HG03439 (cell line): ENCODE data around the gene PMF1.
"Not testable (repeated sequence)": the region's sequence is repeated elsewhere in the genome, so short reads cannot be mapped to it uniquely, and the experiment has no call there.

Experiments used
- ATAC-seq: cut with Tn5 transposase; IDR thresholded peaks from one replicate; pipeline ENCODE4 v1.9.1; 2021; ENCODE audit warnings: mild to moderate bottlenecking, moderate library complexity; ENCODE audit not compliant: unreplicated experiment

Gene PMF1, protein sequence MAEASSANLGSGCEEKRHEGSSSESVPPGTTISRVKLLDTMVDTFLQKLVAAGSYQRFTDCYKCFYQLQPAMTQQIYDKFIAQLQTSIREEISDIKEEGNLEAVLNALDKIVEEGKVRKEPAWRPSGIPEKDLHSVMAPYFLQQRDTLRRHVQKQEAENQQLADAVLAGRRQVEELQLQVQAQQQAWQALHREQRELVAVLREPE

DNA sequence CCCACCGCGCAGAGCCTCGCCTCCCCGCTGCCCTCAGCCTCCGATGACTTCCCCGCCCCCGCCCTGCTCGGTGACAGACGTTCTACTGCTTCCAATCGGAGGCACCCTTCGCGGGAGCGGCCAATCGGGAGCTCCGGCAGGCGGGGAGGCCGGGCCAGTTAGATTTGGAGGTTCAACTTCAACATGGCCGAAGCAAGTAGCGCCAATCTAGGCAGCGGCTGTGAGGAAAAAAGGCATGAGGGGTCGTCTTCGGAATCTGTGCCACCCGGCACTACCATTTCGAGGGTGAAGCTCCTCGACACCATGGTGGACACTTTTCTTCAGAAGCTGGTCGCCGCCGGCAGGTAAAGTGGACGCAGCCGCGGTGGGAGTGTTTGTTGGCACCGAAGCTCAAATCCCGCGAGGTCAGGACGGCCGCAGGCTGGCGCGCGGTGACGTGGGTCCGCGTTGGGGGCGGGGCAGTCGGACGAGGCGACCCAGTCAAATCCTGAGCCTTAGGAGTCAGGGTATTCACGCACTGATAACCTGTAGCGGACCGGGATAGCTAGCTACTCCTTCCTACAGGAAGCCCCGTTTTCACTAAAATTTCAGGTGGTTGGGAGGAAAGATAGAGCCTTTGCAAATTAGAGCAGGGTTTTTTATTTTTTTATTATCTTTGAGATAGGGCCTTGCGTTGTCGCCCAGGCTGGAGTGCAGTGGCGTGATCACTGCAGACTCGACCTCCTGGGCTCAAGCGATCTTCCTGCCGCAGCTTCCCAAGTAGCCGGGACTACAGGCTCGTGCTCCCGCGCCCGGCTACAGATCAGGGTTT, at the start of gene PMF1:
PMF1 (plus strand) TSS at position 175 of the 811 bp plus-strand sequence; CDS start at position 184, 9 bp downstream.
- ATAC-seq, result peak; percentile 84

DNA sequence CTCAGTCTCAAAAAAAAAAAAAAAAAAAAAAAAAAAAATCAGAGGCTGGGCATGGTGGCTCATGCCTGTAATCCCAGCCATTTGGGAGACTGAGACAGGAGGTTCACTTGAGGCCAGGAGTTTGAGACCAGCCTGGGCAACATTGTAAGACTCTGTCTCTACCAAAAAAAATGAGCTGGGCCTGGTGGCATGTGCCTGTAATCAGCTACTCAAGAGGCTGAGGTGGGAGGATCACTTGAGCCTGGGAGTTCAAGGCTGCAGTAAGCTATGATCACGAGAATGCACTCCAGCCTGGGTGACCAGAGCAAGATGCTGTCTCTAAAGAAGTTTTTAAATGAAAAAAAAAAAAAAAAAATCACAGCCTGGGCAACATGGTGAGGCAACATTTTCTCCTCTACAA, 49.1 kb upstream of the PMF1 start:
- no peak for ATAC-seq

DNA sequence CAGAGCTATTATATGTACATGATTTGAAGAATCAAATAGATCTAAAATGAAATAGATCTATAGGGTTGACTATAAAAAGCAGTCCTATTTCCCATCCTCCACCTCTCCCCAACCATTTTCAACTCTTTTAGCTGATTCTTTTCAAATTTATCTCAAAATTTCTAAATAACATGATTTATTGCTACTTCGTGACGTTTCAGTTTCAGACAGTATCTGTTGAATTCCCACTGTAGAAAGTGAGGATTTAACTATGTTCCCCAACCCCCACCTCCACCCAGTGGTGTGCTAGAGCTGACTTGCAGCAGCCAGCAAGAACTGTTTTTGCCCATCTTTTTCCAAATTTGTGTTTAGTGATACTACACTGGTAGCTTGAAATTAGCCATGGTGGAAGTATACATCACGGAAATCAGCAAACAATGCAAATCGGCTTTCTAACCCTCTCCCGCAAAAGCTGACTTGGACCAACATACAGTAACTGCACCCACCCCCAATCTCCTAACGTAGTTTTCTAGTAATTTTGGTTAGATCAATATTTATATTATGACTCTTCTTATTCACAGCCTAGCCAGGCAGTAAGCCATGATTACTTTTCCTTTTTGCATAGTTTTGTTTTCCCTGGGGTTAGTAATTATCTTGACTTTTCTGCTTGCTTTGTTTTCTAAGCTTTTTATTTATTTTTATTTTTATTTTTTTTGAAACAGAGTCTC, 48.5 kb upstream of the PMF1 start:
- no peak for ATAC-seq

DNA sequence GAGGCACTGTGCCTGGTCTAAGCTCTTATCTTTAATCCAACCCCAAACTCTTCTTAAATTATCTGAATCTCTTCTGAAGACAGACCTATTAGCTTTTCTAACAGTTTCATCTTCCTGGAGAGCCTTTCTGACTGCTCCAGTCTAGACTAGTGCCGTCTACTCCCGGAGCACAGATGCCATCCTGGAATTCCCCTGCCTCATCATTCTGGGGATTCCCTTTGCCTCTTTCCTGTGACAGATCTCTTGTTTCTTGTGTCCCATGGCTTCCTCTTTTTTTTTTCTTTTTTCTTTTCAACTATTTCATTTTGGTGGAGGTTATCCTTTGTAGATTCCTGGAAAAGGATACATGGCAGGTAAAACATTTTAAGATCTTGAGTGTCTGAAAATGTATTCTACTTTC, 47.7 kb upstream of the PMF1 start:
- ATAC-seq, result no peak

DNA sequence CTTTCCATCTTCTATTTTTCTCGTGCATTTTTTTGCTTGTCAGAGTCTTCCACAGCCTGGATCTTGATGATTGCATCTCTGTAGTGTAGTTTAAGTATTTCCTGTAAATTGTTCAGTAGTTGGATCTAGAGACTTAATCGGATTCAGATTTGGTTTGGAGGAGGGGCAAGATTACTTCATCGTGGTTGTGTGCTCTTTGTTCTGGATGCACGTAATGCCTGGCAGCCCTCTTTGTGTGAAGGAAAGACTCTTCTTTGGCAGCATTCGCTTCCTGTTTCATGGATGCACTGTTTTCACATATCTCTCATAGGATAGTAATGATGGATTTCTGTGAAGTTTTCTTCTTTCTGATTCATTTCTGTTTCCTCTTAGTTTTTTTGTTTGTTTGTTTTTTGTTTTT, 45.3 kb upstream of the PMF1 start:
- ATAC-seq, result no peak

DNA sequence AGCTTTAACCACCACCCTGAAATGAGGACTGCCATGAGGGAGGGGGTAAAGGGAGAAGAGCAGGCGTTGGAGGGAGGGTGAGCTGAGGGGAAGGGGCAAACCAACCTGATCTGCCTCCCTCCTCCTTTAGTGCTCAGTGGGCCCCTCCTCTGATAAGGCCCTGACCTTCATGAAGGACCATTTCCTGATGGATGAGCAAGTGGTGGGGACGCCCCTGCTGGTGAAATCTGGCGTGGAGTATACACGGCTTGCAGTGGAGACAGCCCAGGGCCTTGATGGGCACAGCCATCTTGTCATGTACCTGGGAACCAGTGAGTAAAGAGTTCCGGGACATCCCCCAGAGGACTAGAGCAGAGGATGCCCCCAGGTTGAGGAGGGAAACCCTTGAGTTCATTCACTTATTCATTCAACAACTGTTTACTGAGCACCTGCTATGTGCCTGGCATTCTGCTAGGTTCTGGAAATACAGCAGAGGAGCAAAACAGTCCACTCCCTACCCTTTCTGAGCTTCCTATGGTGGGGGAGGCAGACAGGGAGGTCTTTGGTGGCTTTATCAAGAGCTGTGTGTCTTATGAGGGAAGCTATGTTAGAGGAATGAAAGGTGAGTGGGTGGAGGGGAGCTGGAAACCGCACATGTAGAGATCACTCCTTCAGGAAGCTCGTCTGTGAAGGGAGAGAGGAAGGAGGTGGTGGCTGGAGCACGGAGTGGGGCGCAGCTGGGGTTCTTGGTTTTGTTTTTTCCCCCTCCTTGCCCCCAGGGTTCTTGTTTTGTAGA, 39.9 kb upstream of the PMF1 start:
- no peak for ATAC-seq

DNA sequence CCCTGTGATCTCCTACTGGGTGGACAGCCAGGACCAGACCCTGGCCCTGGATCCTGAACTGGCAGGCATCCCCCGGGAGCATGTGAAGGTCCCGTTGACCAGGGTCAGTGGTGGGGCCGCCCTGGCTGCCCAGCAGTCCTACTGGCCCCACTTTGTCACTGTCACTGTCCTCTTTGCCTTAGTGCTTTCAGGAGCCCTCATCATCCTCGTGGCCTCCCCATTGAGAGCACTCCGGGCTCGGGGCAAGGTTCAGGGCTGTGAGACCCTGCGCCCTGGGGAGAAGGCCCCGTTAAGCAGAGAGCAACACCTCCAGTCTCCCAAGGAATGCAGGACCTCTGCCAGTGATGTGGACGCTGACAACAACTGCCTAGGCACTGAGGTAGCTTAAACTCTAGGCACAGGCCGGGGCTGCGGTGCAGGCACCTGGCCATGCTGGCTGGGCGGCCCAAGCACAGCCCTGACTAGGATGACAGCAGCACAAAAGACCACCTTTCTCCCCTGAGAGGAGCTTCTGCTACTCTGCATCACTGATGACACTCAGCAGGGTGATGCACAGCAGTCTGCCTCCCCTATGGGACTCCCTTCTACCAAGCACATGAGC, 36.1 kb upstream of the PMF1 start:
- ATAC-seq, result no peak

DNA sequence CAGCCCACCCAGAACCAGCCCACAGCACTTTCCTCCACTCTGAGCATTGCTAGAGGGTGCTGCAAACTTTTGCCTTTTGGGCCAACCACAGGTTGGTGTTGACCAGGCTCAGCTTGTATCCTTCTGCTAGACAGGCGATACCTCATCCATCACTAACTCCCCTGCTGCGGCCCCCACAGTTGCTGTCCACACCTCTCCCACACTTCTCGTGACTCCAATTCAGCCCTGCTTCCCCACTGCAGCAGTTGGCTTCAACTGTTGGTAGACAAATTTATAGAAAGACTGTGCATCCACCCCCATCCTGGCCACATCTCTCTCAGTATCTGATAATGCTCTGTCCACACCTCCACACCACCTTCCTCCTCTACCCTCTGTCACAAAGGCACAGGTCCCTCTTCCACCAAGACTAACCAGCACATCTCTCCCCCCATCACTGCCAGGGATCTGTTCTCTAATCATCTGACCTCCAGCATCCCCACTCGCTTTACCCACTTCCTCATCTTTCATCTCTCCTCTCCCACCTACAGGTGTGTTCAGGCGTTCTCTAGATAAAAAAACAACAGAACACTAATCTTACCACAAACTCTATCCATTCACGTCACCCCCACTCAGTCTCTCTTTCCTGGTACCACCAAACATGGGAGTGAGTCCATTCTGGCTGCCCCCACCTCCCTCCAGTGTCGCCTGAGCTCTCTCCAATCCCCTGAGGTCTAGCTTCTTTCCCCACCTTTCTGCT, 34.7 kb upstream of the PMF1 start:
- no peak for ATAC-seq

DNA sequence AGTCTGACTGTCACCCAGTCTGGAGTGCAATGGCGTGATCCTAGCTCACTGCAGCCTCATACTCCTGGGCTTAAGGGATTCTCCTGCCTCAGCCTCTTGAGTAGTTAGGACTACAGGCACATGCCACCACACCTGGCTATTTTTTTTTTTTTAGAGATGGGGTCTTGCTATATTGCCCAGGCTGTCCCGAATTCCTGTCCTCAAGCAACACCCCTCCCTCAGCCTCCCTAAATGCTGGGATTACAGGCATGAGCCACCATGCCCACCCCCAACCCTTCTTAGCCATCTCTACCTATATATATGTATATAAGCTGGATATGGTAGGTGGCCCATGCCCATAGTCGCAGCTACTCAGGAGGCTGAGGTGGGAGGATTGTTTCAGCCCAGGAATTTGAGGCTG, 32.3 kb upstream of the PMF1 start:
- no peak for ATAC-seq

DNA sequence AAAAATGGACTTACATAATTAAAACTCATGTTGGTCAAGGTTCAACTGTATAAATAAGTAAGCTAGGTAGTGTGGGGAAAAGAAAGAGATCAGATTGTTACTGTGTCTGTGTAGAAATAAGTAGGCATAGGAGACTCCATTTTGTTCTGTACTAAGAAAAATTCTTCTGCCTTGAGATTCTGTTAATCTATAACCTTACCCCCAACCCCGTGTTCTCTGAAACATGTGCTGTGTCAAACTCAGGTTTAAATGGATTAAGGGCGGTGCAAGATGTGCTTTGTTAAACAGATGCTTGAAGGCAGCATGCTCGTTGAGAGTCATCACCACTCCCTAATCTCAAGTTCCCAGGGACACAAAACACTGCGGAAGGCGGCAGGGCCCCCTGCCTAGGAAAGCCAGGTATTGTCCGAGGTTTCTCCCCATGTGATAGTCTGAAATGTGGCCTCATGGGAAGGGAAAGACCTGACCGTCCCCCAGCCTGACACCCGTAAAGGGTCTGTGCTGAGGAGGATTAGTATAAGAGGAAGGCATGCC, 31.3 kb upstream of the PMF1 start:
- ATAC-seq, result not testable (repeated sequence)

DNA sequence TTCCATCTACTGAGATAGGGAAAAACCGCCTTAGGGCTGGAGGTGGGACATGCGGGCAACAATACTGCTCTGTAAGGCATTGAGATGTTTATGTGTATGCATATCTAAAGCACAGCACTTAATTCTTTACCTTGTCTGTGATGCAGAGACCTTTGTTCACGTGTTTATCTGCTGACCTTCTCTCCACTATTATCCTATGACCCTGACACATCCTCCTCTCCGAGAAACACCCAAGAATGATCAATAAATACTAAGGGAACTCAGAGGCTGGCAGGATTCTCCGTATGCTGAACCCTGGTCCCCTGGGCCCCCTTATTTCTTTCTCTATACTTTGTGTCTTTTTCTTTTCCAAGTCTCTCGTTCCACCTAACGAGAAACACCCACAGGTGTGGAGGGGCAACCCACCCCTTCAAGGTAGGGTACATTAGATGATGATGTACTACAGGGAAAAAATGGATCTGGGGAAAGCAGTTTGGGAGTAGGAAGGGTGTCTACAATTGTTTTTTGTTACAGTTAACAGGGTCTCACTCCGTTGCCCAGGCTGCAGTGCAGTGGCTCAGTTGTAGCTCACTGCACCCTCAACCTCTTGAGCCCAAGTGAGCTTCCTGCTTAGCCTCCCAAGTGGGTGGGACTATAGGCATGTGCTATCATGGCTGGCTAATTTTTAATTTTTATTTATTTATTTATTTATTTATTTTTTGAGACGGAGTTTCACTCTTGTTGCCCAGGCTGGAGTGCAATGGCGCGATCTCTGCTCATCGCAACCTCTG, 30.6 kb upstream of the PMF1 start:
- not testable (repeated sequence) for ATAC-seq

DNA sequence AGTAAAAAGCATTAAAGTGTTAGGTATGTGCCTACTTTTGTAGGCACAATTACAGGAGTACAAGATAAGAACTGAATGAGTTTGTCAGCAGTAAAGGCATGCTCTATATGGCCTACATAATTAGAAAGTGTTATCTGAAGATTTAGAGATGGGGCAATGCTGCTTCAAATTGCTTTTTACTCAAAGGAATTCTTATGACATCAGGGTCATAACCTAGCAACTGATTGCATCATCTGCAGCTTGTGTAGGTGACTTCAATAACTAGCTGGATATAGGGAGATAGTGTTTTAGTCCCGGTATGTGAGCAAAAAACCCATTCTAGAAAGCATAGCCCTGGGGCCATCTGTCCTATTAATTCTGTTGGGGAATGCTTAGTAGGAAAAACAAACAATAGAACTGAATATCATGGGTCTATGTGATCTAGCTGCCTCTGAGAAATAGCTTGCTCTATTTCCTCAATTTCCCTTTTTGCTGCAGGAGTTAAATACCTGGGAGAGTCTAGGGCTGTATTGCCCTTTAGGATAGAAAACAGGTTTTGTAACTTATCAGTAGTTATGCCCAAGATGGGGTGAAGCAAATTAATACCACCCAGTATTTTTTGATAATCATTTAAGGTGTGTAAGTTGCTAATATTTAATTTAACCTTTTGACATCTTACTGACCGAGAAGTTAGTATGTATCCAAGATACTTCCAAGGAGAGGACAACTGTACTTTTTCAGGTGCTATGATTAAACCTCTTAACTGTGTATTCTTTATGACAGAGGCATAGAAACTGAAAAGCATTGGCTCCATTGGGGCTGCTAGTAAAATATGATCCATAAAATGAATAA, 26.2 kb upstream of the PMF1 start:
- not testable (repeated sequence) for ATAC-seq

DNA sequence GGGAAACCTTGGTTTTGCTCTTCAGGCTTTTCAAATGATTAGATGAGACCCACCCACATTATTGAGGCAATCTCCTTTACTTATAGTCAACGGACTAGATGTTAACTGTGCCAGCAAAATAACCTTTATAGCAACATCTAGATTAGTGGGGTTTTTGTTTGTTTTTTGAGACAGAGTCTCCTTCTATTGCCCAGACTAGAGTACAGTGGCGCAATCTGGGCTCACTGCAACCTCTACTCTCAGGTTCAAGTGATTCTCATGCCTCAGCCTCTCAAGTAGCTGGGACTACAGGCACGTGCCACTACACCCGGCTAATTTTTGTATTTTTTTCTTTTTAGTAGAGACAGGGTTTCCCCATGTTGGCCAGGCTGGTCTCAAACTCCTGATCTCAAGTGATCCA, 22.5 kb upstream of the PMF1 start:
- not testable (repeated sequence) for ATAC-seq

DNA sequence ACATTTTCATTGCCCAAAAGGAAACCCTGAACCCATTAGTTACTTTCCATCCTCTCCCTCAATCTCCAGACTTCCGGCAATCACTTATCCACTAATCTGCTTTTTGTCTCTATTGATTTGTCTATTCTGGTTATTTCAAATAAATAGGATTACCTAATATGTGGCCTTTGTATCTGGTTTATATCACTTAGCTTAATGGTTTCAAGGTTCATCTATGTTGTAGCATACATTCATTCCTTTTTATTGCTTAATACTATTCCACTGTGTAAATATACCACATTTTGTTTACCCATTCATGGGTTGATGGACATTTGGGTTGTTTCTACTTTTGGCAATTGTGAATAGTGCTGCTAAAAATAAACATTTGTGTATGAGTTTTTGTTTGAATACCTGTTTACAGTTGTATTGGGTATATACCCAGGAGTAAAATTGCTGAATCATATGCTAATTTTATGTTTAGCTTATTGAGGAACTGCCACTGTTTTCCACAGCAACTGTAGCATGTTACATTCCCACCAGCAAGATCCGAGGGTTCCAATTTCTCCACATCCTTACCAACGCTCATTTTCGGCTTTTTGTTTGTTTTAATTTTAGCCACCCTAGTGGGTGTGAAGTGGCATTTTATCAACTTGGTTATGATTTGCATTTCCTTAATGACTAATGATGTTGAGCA, 21.4 kb upstream of the PMF1 start:
- ATAC-seq, result no peak

DNA sequence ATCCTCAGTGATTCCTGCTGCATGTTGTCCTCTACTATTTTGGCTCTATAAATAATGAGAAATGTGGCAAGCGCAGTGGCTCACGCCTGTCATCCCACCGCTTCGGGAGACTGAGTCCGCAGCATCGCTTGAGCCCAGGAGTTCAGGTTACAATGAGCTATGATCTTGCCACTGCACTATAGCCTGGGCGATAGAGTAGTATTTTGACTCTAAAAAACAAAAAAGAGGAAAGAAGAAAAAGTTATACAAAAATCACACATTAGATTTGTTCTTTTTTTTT, 19.7 kb upstream of the PMF1 start:
- ATAC-seq, result no peak

DNA sequence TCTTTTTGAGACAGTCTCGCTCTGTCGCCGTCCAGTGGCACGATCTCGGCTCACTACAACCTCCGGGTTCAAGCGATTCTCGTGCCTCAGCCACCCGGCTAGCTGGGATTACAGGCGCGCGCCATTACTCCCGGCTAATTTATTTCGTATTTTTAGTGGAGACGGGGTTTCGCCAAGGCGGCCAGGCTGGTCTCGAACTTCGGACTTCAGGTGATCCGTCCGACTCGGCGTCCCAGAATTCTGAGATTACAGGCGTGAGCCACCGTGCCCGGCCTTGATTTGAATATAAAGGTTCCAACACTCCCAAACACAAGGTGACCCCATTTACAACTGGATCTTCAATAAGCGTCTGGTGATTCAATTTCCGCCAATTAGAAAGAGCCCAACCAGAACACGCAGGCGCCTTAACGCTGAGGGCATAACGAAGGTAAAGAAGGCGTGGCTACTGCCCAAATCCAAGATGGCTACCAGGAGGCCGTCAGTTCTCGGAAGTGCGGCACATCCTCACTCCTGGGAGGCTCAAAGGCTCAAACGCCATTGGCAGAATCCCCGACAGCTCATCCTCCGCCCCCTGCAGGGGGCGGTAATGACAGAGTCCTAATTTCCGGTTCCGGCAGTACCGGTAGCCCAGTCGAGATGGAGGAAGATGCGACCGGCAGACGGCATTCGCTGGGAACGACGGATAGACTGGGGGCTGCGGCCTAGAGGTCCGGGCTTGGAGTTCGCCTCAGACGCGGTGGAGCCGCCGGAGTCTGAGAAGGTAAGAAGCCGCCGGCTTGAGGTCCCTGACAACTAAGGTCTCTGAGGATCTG, 19.1 kb upstream of the PMF1 start, which contains the start of gene SLC25A44:
SLC25A44 (plus strand) TSS at position 617 of the 812 bp plus-strand sequence. CDS start 5,744 bp downstream, outside the sequence.
- ATAC-seq, result peak; percentile 94

DNA sequence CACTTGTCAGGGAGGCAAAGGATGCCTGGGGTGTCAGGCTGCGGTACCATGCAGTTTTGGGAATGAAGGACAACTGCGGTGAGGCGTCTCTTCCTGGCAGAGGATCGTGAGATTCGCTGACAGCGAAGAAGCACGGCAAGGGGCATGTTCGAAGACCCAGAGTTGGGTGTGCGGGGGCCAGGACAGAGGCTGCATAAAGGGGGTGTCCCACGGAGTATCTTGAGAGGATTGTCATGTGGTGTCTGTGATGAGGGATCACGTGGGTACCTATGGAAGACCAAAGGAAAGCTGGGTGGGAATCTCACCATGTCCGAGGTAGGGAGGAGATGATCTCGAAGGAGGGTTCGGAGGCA, 18.5 kb upstream of the PMF1 start:
- peak; percentile 5 for ATAC-seq
